Panc1 (cell line): Measurements from ENCODE around the gene PAPSS2. TPM values are rescaled to one million over a fixed set of nuclear protein-coding genes. Genes with fewer than 3 reads are reported as not detected.

Experiments
- ATAC-seq: fragments of 200-7000 bp; cut with Tn5 transposase; 2 replicates; pipeline ENCODE4 v1.9.1; 2020; ENCODE audit warnings: mild to moderate bottlenecking, moderate library complexity
- BruUV-seq: library from RNA; stranded (reverse); fragments of 400-500 nt; replicated peaks from 2 replicates; lab custom pipeline; 2021; lab: Mats Ljungman, UMichigan
- CTCF ChIA-PET: fragments of 300-600 bp; sonication (Branson Sonifier 250); formaldehyde crosslinking; loops from one replicate; lab custom pipeline; 2022; ENCODE audit warnings: antibody characterized with exemption; lab: Charles Lee
- POLR2A ChIA-PET: fragments of 300-600 bp; sonication (Branson Sonifier 250); formaldehyde crosslinking; loops from one replicate; lab custom pipeline; 2022; ENCODE audit warnings: antibody characterized with exemption; lab: Charles Lee
- DNase-seq: peaks from one replicate; pipeline ENCODE4 v3.0.0-alpha.2; 2010; ENCODE audit warnings: low read depth, low spot score
- H3K27ac ChIP-seq: 2 replicates; pipeline ENCODE4 v1.5.1; 2011; ENCODE audit warnings: mild to moderate bottlenecking, low read length, inconsistent platforms
- H3K27me3 ChIP-seq: fragments of 200-500 bp; sonication (Bioruptor generic); 2 replicates; pipeline ENCODE4 v1.6.0; 2014; ENCODE audit warnings: low read length, inconsistent platforms; ENCODE audit not compliant: control insufficient read depth, insufficient read depth
- H3K36me3 ChIP-seq: fragments of 200-500 bp; sonication (Bioruptor generic); 2 replicates; pipeline ENCODE4 v1.5.1; 2014; ENCODE audit warnings: inconsistent platforms, mild to moderate bottlenecking, low read length, moderate library complexity; ENCODE audit not compliant: control insufficient read depth, insufficient read depth
- H3K4me1 ChIP-seq: 2 replicates; pipeline ENCODE4 v1.5.1; 2011; ENCODE audit warnings: inconsistent platforms, mild to moderate bottlenecking, low read length, moderate library complexity; ENCODE audit not compliant: control insufficient read depth, insufficient read depth
- H3K4me3 ChIP-seq, 2 experiments: 2 replicates each; pipeline ENCODE4 v1.5.1; 2011 to 2012; ENCODE audit warnings: low read depth in 2 of 2, low read length in 2 of 2, mild to moderate bottlenecking in 2 of 2, inconsistent platforms in 1 of 2, moderate library complexity in 1 of 2
- H3K9me3 ChIP-seq: fragments of 200-500 bp; sonication (Bioruptor generic); 2 replicates; pipeline ENCODE4 v1.5.1; 2014; ENCODE audit warnings: low read depth, mild to moderate bottlenecking, inconsistent platforms, low read length, moderate library complexity; ENCODE audit not compliant: control insufficient read depth, insufficient read depth
- CTCF ChIP-seq: fragments of 450-650 bp; IDR thresholded peaks from 2 replicates; pipeline ENCODE4 v1.5.1; 2017; ENCODE audit warnings: mild to moderate bottlenecking
- POLR2AphosphoS5 ChIP-seq: IDR thresholded peaks from 2 replicates; pipeline ENCODE4 v1.6.1; 2012; ENCODE audit warnings: mild to moderate bottlenecking, low read depth, low read length, moderate library complexity
- REST ChIP-seq, 2 experiments: IDR thresholded peaks; 2 replicates each; pipeline ENCODE4 v1.6.1; 2011 to 2012; ENCODE audit warnings: low read depth in 2 of 2, control low read depth in 1 of 2, low read length in 1 of 2, mild to moderate bottlenecking in 1 of 2, moderate library complexity in 1 of 2; ENCODE audit not compliant: insufficient read depth in 1 of 2
- SIN3A ChIP-seq: IDR thresholded peaks from 2 replicates; pipeline ENCODE4 v1.6.1; 2012; ENCODE audit warnings: low read depth, mild to moderate bottlenecking, low read length, moderate library complexity, borderline replicate concordance; ENCODE audit not compliant: insufficient read depth
- TCF7L2 ChIP-seq: IDR thresholded peaks from 2 replicates; pipeline ENCODE4 v1.6.1; 2011; ENCODE audit warnings: mild to moderate bottlenecking, low read depth, low read length, inconsistent platforms
- in situ Hi-C: cut with HindIII; loops from 2 replicates; pipeline ENCODE4 v1.10.0; 2016; ENCODE audit warnings: low sequenced_read_pairs, low pct_unique_long_range_greater_than_20kb
- intact Hi-C: fragments of 100-400 bp; cut with micrococcal nuclease; formaldehyde crosslinking; loops from one replicate; pipeline ENCODE4 v1.10.0; 2022; ENCODE audit not compliant: unreplicated experiment
- total RNA-seq: library from RNA; stranded (reverse); gene quantifications from one replicate; pipeline ENCODE4 v1.2.1, GENCODE V29; 2021; ENCODE audit not compliant: unreplicated experiment

The PAPSS2 gene
- total RNA-seq, 1 experiment from 2014 or later = 17.1 TPM

- in situ Hi-C loops (no loop called here), intact Hi-C loops (no loop called here)
- no peak for DNase-seq
- Histone ChIP-seq H3K27ac (no peak overlapping the region), H3K36me3 (no peaks in the 10 kb centered on the region), H3K4me3 (no peak overlapping the region), H3K9me3 (no peaks in the 10 kb centered on the region), H3K27me3 (peaks cover 2% of the 10 kb centered on the region; the same call in 1 of the 2 replicates), H3K4me1 (no peaks in the 10 kb centered on the region)
- BruUV-seq = no TSS peak
- ATAC-seq = peak; percentile 17; the same call in 1 of the 2 replicates
- TF ChIP-seq REST (IDR thresholded peaks at IDR 0.05; ENCODE audit: insufficient read depth in 1 of 2, low read depth in 2 of 2, low read length in 1 of 2) (no peak), SIN3A (no peak), POLR2AphosphoS5 (no peak), TCF7L2 (no peak)
- ChIA-PET CTCF (interaction anchor here (0.6 kb wide), 1 partner anchor 25 kb away, joined by 4 read pairs; no protein-coding TSS in a partner anchor), POLR2A (interaction anchor here (0.6 kb wide), 1 partner anchor 245 kb away, joined by 4 read pairs; no protein-coding TSS in a partner anchor)
Observed at GRCh38 chr10:87694011-87694794, 34.5 kb downstream of the PAPSS2 start.

- TF ChIP-seq TCF7L2 (no peak), SIN3A (no peak), CTCF (no peak), REST (IDR thresholded peaks at IDR 0.05; ENCODE audit: insufficient read depth in 1 of 2, low read depth in 2 of 2, low read length in 1 of 2) (no peak), POLR2AphosphoS5 (no peak)
- ChIA-PET POLR2A (no interaction called here), CTCF (no interaction called here)
Observed at GRCh38 chr10:87695074-87695473, 35.4 kb downstream of the PAPSS2 start.

More at GRCh38 chr10:87695074-87695473, 35.4 kb downstream of the PAPSS2 start:
- no peak overlapping the region for H3K27ac ChIP-seq
- no peak for DNase-seq
- ATAC-seq = no peak; the same call in 1 of the 2 replicates
- no peak overlapping the region for H3K4me3 ChIP-seq
- in situ Hi-C loops = no loop called here
- BruUV-seq = no TSS peak
- H3K4me1 ChIP-seq = no peaks in the 10 kb centered on the region
- no peaks in the 10 kb centered on the region for H3K36me3 ChIP-seq
- H3K27me3 ChIP-seq = peaks cover 2% of the 10 kb centered on the region; the same call in 1 of the 2 replicates
- intact Hi-C loops = no loop called here
- H3K9me3 ChIP-seq = no peaks in the 10 kb centered on the region
